Psoas muscle (tissue), 8 donors: ENCODE measurements around the gene ARHGAP12. TPM values are rescaled to one million over a fixed set of nuclear protein-coding genes. Genes with fewer than 3 reads are reported as not detected.
"Not testable (repeated sequence)": the region's sequence is repeated elsewhere in the genome, so short reads cannot be mapped to it uniquely, and the experiment has no call there.

Source experiments
- ATAC-seq, 4 donors: fragments of 200-7000 bp; cut with Tn5 transposase; one replicate each; pipeline ENCODE4 v1.9.1; 2020; ENCODE audit warnings: moderate library complexity in 3 of 4, mild to moderate bottlenecking in 2 of 4
- DNase-seq, 2 donors: peaks; one replicate each; pipeline ENCODE4 v3.0.0-alpha.2; 2020
- H3K27ac ChIP-seq: fragments of 200-600 bp; one replicate; pipeline ENCODE4 v1.8.0; 2022
- H3K27me3 ChIP-seq, 3 donors: fragments of 200-600 bp in 1 of 3; one replicate each; pipeline versions ENCODE4 v1.6.1 to v1.8.0; 2013 to 2022; ENCODE audit warnings: low read length in 2 of 3, mild to moderate bottlenecking in 2 of 3, moderate library complexity in 1 of 3; ENCODE audit not compliant: insufficient read depth in 3 of 3
- H3K36me3 ChIP-seq, 2 donors: fragments of 200-600 bp in 1 of 2; one replicate each; pipeline versions ENCODE4 v1.6.1 to v1.8.0; 2013 to 2022; ENCODE audit warnings: low read depth in 1 of 2, mild to moderate bottlenecking in 1 of 2, moderate library complexity in 1 of 2; ENCODE audit not compliant: insufficient read depth in 1 of 2
- H3K4me1 ChIP-seq: fragments of 200-600 bp; one replicate; pipeline ENCODE4 v1.8.0; 2022
- H3K4me3 ChIP-seq: fragments of 200-600 bp; one replicate; pipeline ENCODE4 v1.8.0; 2022; ENCODE audit warnings: mild to moderate bottlenecking
- H3K9me3 ChIP-seq: fragments of 200-600 bp; one replicate; pipeline ENCODE4 v1.8.0; 2022
- CTCF ChIP-seq: fragments of 200-600 bp; IDR thresholded peaks from one replicate; pipeline ENCODE4 v1.8.0; 2022; ENCODE audit warnings: antibody characterized with exemption
- WGBS, 3 donors: extraction: QIAGEN DNeasy Blood & Tissue Kit; methylation state at CpG; one replicate each; pipeline versions ENCODE4 v1.1.6 to v1.1.7; 2013; 5-methylcytosine and 5-hydroxymethylcytosine counted together
- intact Hi-C, 2 donors: fragments of 100-400 bp; cut with DNase I; formaldehyde crosslinking; loops; one replicate each; pipeline versions ENCODE4 v1.11.0 to v1.14.2; 2022
- polyA plus RNA-seq, 3 donors: library from polyadenylated mRNA; stranded (reverse); fragments of 200-250 nt; gene quantifications; one replicate each; pipeline ENCODE4 v1.2.3, GENCODE V29; 2013
- total RNA-seq, 4 donors: library from RNA; stranded (reverse); fragmentation: NEBNext Ultra II Directional in 2 of 4; extraction: Animal tissue kit (Norgen Biotek cat#: 25700) in 2 of 4; gene quantifications; one replicate each; pipeline versions ENCODE4 v1.2.1 to v1.2.4, GENCODE V29; 2021 to 2023
- donor health status: healthy with polysubstance abuse.
- donor health status: DM: no; HTN: no; CAD: no; lungs with moderate emphysema.
- donor health status: Bipolar disorder and iron deficiency.
- donor health status: healthy.
- donor health status: DM: yes; HTN: yes; CAD: no.
- donor health status: DM: no; HTN: no; CAD: no.
- donor health status: DM: no; HTN: no; CAD: no.
- donor health status: DM: yes; HTN: yes; CAD: no.

ARHGAP12 gene
- total and polyA plus RNA-seq, 7 donors, result 8.2 to 18.2 (median 11.8) TPM

- Histone ChIP-seq H3K4me3 (no peak overlapping the region), H3K27me3 (no peaks in the 10 kb centered on the region), H3K27ac (no peak overlapping the region), H3K9me3 (no peaks in the 10 kb centered on the region), H3K4me1 (peaks cover 18% of the 10 kb centered on the region), H3K36me3 (no peaks in the 10 kb centered on the region)
- DNase-seq (peak; percentile 67 to 73), ATAC-seq (peak in 3 of 4 donors; percentile 26 to 66 (median 28))
- intact Hi-C loops, result no loop called here
- TF ChIP-seq CTCF, result no peak
- WGBS, 3 donors, result 60 to 78% (median 70%) methylated on average over 9 of the region's 9 CpGs
Observed at GRCh38 chr10:31771331-31771831, 157.2 kb downstream of the ARHGAP12 start.

- Histone ChIP-seq H3K4me3 (no peak overlapping the region), H3K27me3 (no peaks in the 10 kb centered on the region), H3K27ac (no peak overlapping the region), H3K36me3 (no peaks in the 10 kb centered on the region), H3K9me3 (no peaks in the 10 kb centered on the region), H3K4me1 (peaks cover 18% of the 10 kb centered on the region)
- WGBS, 3 donors, result 63 to 69% (median 66%) methylated on average over 8 of the region's 8 CpGs
- TF ChIP-seq CTCF, result peak; percentile 63
- intact Hi-C loops, result no loop called here
- DNase-seq, result peak in 1 of 2 donors; percentile 36
- no peak for ATAC-seq
Observed at GRCh38 chr10:31770307-31770902, 158.2 kb downstream of the ARHGAP12 start.

GRCh38 chr10:31769564-31769963 lies 159.1 kb downstream of the ARHGAP12 start:
- intact Hi-C loops, result no loop called here
- Histone ChIP-seq H3K27me3 (no peaks in the 10 kb centered on the region), H3K4me1 (peaks cover 14% of the 10 kb centered on the region), H3K9me3 (no peaks in the 10 kb centered on the region), H3K4me3 (no peak overlapping the region), H3K36me3 (no peaks in the 10 kb centered on the region), H3K27ac (peak overlapping the region; percentile 16)
- no peak for TF ChIP-seq CTCF
- no peak for ATAC-seq
- 55 to 63% (median 61%) methylated on average over 4 of the region's 4 CpGs for WGBS, 3 donors
- DNase-seq, result no peak

GRCh38 chr10:31768935-31769334 lies 159.7 kb downstream of the ARHGAP12 start:
- WGBS, 3 donors, result 78 to 89% (median 79%) methylated on average over 7 of the region's 7 CpGs
- H3K4me1 ChIP-seq, intact Hi-C loops: not testable (repeated sequence)

GRCh38 chr10:31768467-31768866 lies 160.2 kb downstream of the ARHGAP12 start:
- DNase-seq (no peak), ATAC-seq (no peak)
- 93 to 100% (median 98%) methylated on average over 1 of the region's 1 CpG for WGBS, 3 donors
- Histone ChIP-seq H3K27ac (no peak overlapping the region), H3K4me3 (no peak overlapping the region), H3K27me3 (no peaks in the 10 kb centered on the region), H3K9me3 (no peaks in the 10 kb centered on the region), H3K36me3 (no peaks in the 10 kb centered on the region), H3K4me1 (peaks cover 7% of the 10 kb centered on the region)
- intact Hi-C loops, result no loop called here
- no peak for TF ChIP-seq CTCF

More at GRCh38 chr10:31768935-31769334, 159.7 kb downstream of the ARHGAP12 start:
- peak overlapping the region; percentile 16 for H3K27ac ChIP-seq
- H3K9me3 ChIP-seq, DNase-seq, H3K4me3 ChIP-seq, H3K27me3 ChIP-seq, ATAC-seq, H3K36me3 ChIP-seq: not testable (repeated sequence)
